Measurements from ENCODE around the gene ARNT2.
A peak's percentile ranks its signal among the peaks of the same experiment; 100 is the strongest.

- TF ChIP-seq LBX2 (CRISPR knock-in tag; IDR thresholded peaks at IDR 0.05; ENCODE audit: borderline replicate concordance) (no peak), BRCA1 (CRISPR knock-in tag; IDR thresholded peaks at IDR 0.05) (no peak), ELK4 (CRISPR knock-in tag; IDR thresholded peaks at IDR 0.05; ENCODE audit: borderline replicate concordance) (no peak), NFIC (IDR thresholded peaks at IDR 0.05; ENCODE audit: low read length) (no peak), FOSL1 (CRISPR knock-in tag; IDR thresholded peaks at IDR 0.05; ENCODE audit: borderline replicate concordance) (no peak), STAT5B (CRISPR knock-in tag; IDR thresholded peaks at IDR 0.05) (no peak), ZFP1 (CRISPR knock-in tag; IDR thresholded peaks at IDR 0.05) (no peak), ZNF30 (CRISPR knock-in tag; IDR thresholded peaks at IDR 0.05) (no peak), ZNF687 (CRISPR knock-in tag; IDR thresholded peaks at IDR 0.05) (no peak), YY1 (IDR thresholded peaks at IDR 0.05; ENCODE audit: insufficient read depth, insufficient replicate concordance, low read depth, low read length) (no peak), TCF7L2 (IDR thresholded peaks at IDR 0.05; ENCODE audit: low read depth, low read length) (no peak), CTCF (CRISPR knock-in tag; IDR thresholded peaks at IDR 0.05) (peak; percentile 30)
Observed at GRCh38 chr15:80584561-80584964, 180.4 kb downstream of the ARNT2 start.

Measured in HepG2 (cell line).